HEK293T (cell line): Measurements from ENCODE around the gene TSPAN10.

Source experiments
- CTCF ChIA-PET: fragments of 350-600 bp; formaldehyde crosslinking; extraction: SDS; loops from one replicate; lab custom pipeline; 2021; ENCODE audit warnings: antibody characterized with exemption, inconsistent platforms; lab: Yijun Ruan, JAX
- POLR2A ChIA-PET: fragments of 350-600 bp; formaldehyde crosslinking; extraction: SDS; loops from one replicate; lab custom pipeline; 2020; ENCODE audit warnings: antibody characterized with exemption, inconsistent platforms; lab: Yijun Ruan, JAX
- DNase-seq: peaks from one replicate; pipeline ENCODE4 v3.0.0; 2012; ENCODE audit warnings: mixed read lengths; ENCODE audit errors: extremely low spot score
- ARNT ChIP-seq: fragments of 450-650 bp; IDR thresholded peaks from 2 replicates; pipeline ENCODE4 v1.6.1; 2017; ENCODE audit warnings: mild to moderate bottlenecking
- BHLHE40 ChIP-seq: fragments of 450-650 bp; IDR thresholded peaks from 2 replicates; pipeline ENCODE4 v1.6.1; 2016; ENCODE audit warnings: mild to moderate bottlenecking, moderate library complexity, borderline replicate concordance
- CTBP1 ChIP-seq: fragments of 450-650 bp; IDR thresholded peaks from 2 replicates; pipeline ENCODE4 v1.6.1; 2016; ENCODE audit warnings: borderline replicate concordance
- ELF4 ChIP-seq: fragments of 450-650 bp; IDR thresholded peaks from 2 replicates; pipeline ENCODE4 v1.6.1; 2017; ENCODE audit warnings: antibody characterized with exemption
- FOXA1 ChIP-seq: fragments of 450-650 bp; IDR thresholded peaks from 2 replicates; pipeline ENCODE4 v1.6.1; 2016; ENCODE audit warnings: mild to moderate bottlenecking
- FOXK2 ChIP-seq: fragments of 450-650 bp; IDR thresholded peaks from 2 replicates; pipeline ENCODE4 v1.6.1; 2016; ENCODE audit warnings: mild to moderate bottlenecking
- FOXM1 ChIP-seq: fragments of 450-650 bp; IDR thresholded peaks from 2 replicates; pipeline ENCODE4 v1.6.1; 2017; ENCODE audit warnings: mild to moderate bottlenecking, borderline replicate concordance
- HDGF ChIP-seq: fragments of 450-650 bp; IDR thresholded peaks from 2 replicates; pipeline ENCODE4 v1.6.1; 2017; ENCODE audit warnings: antibody characterized with exemption, borderline replicate concordance
- L3MBTL2 ChIP-seq: fragments of 450-650 bp; conservative IDR thresholded peaks from 2 replicates; pipeline ENCODE4 v1.6.1; 2016; ENCODE audit warnings: mild to moderate bottlenecking
- LEF1 ChIP-seq: fragments of 450-650 bp; IDR thresholded peaks from 2 replicates; pipeline ENCODE4 v1.6.1; 2017; ENCODE audit warnings: mild to moderate bottlenecking, borderline replicate concordance
- NFRKB ChIP-seq: fragments of 450-650 bp; IDR thresholded peaks from 2 replicates; pipeline ENCODE4 v1.6.1; 2016; ENCODE audit warnings: mild to moderate bottlenecking, moderate library complexity
- PKNOX1 ChIP-seq: fragments of 450-650 bp; IDR thresholded peaks from 2 replicates; pipeline ENCODE4 v1.6.1; 2016
- SP1 ChIP-seq: fragments of 450-650 bp; IDR thresholded peaks from 2 replicates; pipeline ENCODE4 v1.6.1; 2017
- SUZ12 ChIP-seq: fragments of 450-650 bp; IDR thresholded peaks from 2 replicates; pipeline ENCODE4 v1.6.1; 2016; ENCODE audit warnings: mild to moderate bottlenecking
- TARDBP ChIP-seq: fragments of 450-650 bp; IDR thresholded peaks from 2 replicates; pipeline ENCODE4 v1.6.1; 2016
- ZNF384 ChIP-seq: fragments of 450-650 bp; IDR thresholded peaks from 2 replicates; pipeline ENCODE4 v1.6.1; 2016

Gene TSPAN10

GRCh38 chr17:81676906-81677305 lies 39.9 kb downstream of the TSPAN10 start:
- POLR2A ChIA-PET = interaction anchor here (0.8 to 2.0 kb wide), 4 partner anchors 10 to 24 kb away, joined by 3 to 21 read pairs (median 4); partner anchors contain the start of genes CCDC137 and OXLD1
- DNase-seq = no peak
- CTCF ChIA-PET = no interaction called here
- TF ChIP-seq L3MBTL2 (no peak), ARNT (no peak), FOXK2 (no peak), LEF1 (no peak), ELF4 (no peak), NFRKB (no peak), SP1 (no peak), FOXA1 (no peak), SUZ12 (no peak), FOXM1 (no peak), PKNOX1 (no peak), CTBP1 (no peak), BHLHE40 (no peak), HDGF (no peak), TARDBP (no peak), ZNF384 (no peak)

GRCh38 chr17:81680150-81680549 lies 43.2 kb downstream of the TSPAN10 start:
- ChIA-PET POLR2A (interaction anchor here (1.5 kb wide), 2 partner anchors 14 to 23 kb away, joined by 4 to 10 read pairs; partner anchors contain the start of genes CCDC137, MRPL12 and OXLD1), CTCF (no interaction called here)
- no peak for DNase-seq
- no peak for TF ChIP-seq LEF1
- TF ChIP-seq NFRKB = no peak
- no peak for TF ChIP-seq TARDBP
- TF ChIP-seq ARNT = no peak
- TF ChIP-seq FOXA1 = no peak
- TF ChIP-seq FOXM1 = no peak
- no peak for TF ChIP-seq PKNOX1
- TF ChIP-seq SUZ12 = no peak
- no peak for TF ChIP-seq ELF4
- no peak for TF ChIP-seq CTBP1
- no peak for TF ChIP-seq BHLHE40
- TF ChIP-seq HDGF = no peak
- no peak for TF ChIP-seq L3MBTL2
- no peak for TF ChIP-seq SP1
- no peak for TF ChIP-seq FOXK2
- TF ChIP-seq ZNF384 = no peak

- no peak for DNase-seq
- ChIA-PET POLR2A (interaction anchor here (2.6 to 6.2 kb wide), 4 partner anchors 8 to 21 kb away, joined by 19 to 120 read pairs (median 26); partner anchors contain the start of genes CCDC137, MRPL12 and OXLD1), CTCF (no interaction called here)
- TF ChIP-seq FOXA1 = no peak
- no peak for TF ChIP-seq ARNT
- TF ChIP-seq NFRKB = no peak
- no peak for TF ChIP-seq L3MBTL2
- no peak for TF ChIP-seq FOXK2
- TF ChIP-seq CTBP1 = no peak
- no peak for TF ChIP-seq ZNF384
- TF ChIP-seq ELF4 = no peak
- no peak for TF ChIP-seq LEF1
- no peak for TF ChIP-seq SUZ12
- no peak for TF ChIP-seq TARDBP
- TF ChIP-seq SP1 = no peak
- no peak for TF ChIP-seq HDGF
- no peak for TF ChIP-seq PKNOX1
- no peak for TF ChIP-seq FOXM1
- no peak for TF ChIP-seq BHLHE40
These were observed 44.7 kb downstream of the TSPAN10 start for GRCh38 chr17:81681672-81682071.

GRCh38 chr17:81682565-81683207 lies 45.7 kb downstream of the TSPAN10 start:
- DNase-seq = no peak
- ChIA-PET CTCF (interaction anchor here (1.7 kb wide), 1 partner anchor 20 kb away, joined by 5 read pairs; the partner anchor contains the start of gene MRPL12), POLR2A (interaction anchor here (1.2 to 6.2 kb wide), 12 partner anchors 9 to 387 kb away, joined by 3 to 120 read pairs (median 10); partner anchors contain the start of genes CCDC137, CENPX, LRRC45 and MRPL12)
- TF ChIP-seq FOXK2 (no peak), FOXA1 (no peak), CTBP1 (no peak), ELF4 (no peak)

- CTCF ChIA-PET = interaction anchor here (0.9 to 1.7 kb wide), 3 partner anchors 19 to 186 kb away, joined by 3 to 5 read pairs (median 3); partner anchors contain the start of gene MRPL12
- DNase-seq = no peak
- POLR2A ChIA-PET = interaction anchor here (0.8 to 6.2 kb wide), 15 partner anchors 9 to 388 kb away, joined by 3 to 120 read pairs (median 7); partner anchors contain the start of genes CCDC137, CENPX, LRRC45 and MRPL12
- TF ChIP-seq BHLHE40 (no peak), PKNOX1 (no peak), SP1 (no peak), FOXM1 (no peak), SUZ12 (no peak), NFRKB (no peak), ARNT (no peak), ZNF384 (no peak), ELF4 (no peak), L3MBTL2 (no peak), FOXK2 (no peak), TARDBP (no peak), FOXA1 (no peak), HDGF (no peak), LEF1 (no peak)
These were observed 46.2 kb downstream of the TSPAN10 start for GRCh38 chr17:81683208-81683583.
